ENCODE data around the gene BLTP3A. TPM values are rescaled to one million over a fixed set of nuclear protein-coding genes. Genes with fewer than 3 reads are reported as not detected.
"Not testable (repeated sequence)": the region's sequence is repeated elsewhere in the genome, so short reads cannot be mapped to it uniquely, and the experiment has no call there.

The BLTP3A gene
- total RNA-seq, 1 donor from 2014 or later: 16.5 TPM

- Histone ChIP-seq H3K36me3 (no peaks in the 10 kb centered on the region), H3K27ac (replicated peaks) (peak overlapping the region; percentile 8), H3K9me3 (replicated peaks) (no peaks in the 10 kb centered on the region), H3K4me3 (no peak overlapping the region), H3K27me3 (ENCODE audit: low read depth) (no peaks in the 10 kb centered on the region), H3K4me1 (peaks cover 48% of the 10 kb centered on the region)
- DNase-seq: no peak
- intact Hi-C loops (cut with micrococcal nuclease): no loop called here
- TF ChIP-seq CTCF (IDR thresholded peaks at IDR 0.05; ENCODE audit: borderline replicate concordance): no peak
These were observed 15.0 kb downstream of the BLTP3A start for GRCh38 chr6:34806738-34807453.

GRCh38 chr6:34808473-34808872, 16.6 kb downstream of the BLTP3A start:
- H3K27ac ChIP-seq (replicated peaks); H3K4me3 ChIP-seq; DNase-seq; H3K9me3 ChIP-seq (replicated peaks); H3K27me3 ChIP-seq (ENCODE audit: low read depth); H3K36me3 ChIP-seq; intact Hi-C loops (cut with micrococcal nuclease): not testable (repeated sequence)
- peaks cover 63% of the 10 kb centered on the region for H3K4me1 ChIP-seq

- H3K9me3 ChIP-seq (replicated peaks); H3K27me3 ChIP-seq (ENCODE audit: low read depth); H3K27ac ChIP-seq (replicated peaks); DNase-seq; intact Hi-C loops (cut with micrococcal nuclease); H3K4me3 ChIP-seq; H3K36me3 ChIP-seq: not testable (repeated sequence)
- H3K4me1 ChIP-seq: peaks cover 68% of the 10 kb centered on the region
These were observed 17.5 kb downstream of the BLTP3A start for GRCh38 chr6:34809419-34809818.

GRCh38 chr6:34810017-34810882, 18.4 kb downstream of the BLTP3A start:
- H3K4me1 ChIP-seq: peaks cover 60% of the 10 kb centered on the region

GRCh38 chr6:34810936-34811632, 19.2 kb downstream of the BLTP3A start:
- no peak for TF ChIP-seq CTCF (IDR thresholded peaks at IDR 0.05; ENCODE audit: borderline replicate concordance)
- no peak for DNase-seq
- intact Hi-C loops (cut with micrococcal nuclease): no loop called here
- Histone ChIP-seq H3K4me1 (peaks cover 63% of the 10 kb centered on the region), H3K36me3 (no peaks in the 10 kb centered on the region), H3K4me3 (no peak overlapping the region), H3K27me3 (ENCODE audit: low read depth) (no peaks in the 10 kb centered on the region), H3K27ac (replicated peaks) (no peak overlapping the region), H3K9me3 (replicated peaks) (no peaks in the 10 kb centered on the region)

More at GRCh38 chr6:34810017-34810882, 18.4 kb downstream of the BLTP3A start:
- no peak for TF ChIP-seq CTCF (IDR thresholded peaks at IDR 0.05; ENCODE audit: borderline replicate concordance)
- H3K9me3 ChIP-seq (replicated peaks): no peaks in the 10 kb centered on the region
- H3K27me3 ChIP-seq (ENCODE audit: low read depth): no peaks in the 10 kb centered on the region
- intact Hi-C loops (cut with micrococcal nuclease): no loop called here
- no peak for DNase-seq
- H3K4me3 ChIP-seq: no peak overlapping the region
- no peak overlapping the region for H3K27ac ChIP-seq (replicated peaks)
- H3K36me3 ChIP-seq: no peaks in the 10 kb centered on the region

- no peaks in the 10 kb centered on the region for H3K27me3 ChIP-seq (ENCODE audit: low read depth)
- no peak for DNase-seq
- no peak overlapping the region for H3K4me3 ChIP-seq
- no peaks in the 10 kb centered on the region for H3K9me3 ChIP-seq (replicated peaks)
- intact Hi-C loops (cut with micrococcal nuclease): no loop called here
- H3K27ac ChIP-seq (replicated peaks): peak overlapping the region; percentile 1
- no peak for TF ChIP-seq CTCF (IDR thresholded peaks at IDR 0.05; ENCODE audit: borderline replicate concordance)
- no peaks in the 10 kb centered on the region for H3K36me3 ChIP-seq
- H3K4me1 ChIP-seq: peaks cover 59% of the 10 kb centered on the region
These were observed 21.3 kb downstream of the BLTP3A start for GRCh38 chr6:34813028-34813713.
